ENCODE results near the gene METAP2. TPM values are rescaled to one million over a fixed set of nuclear protein-coding genes. Genes with fewer than 3 reads are reported as not detected.

METAP2 gene
- 81.8 TPM for total RNA-seq (ENCODE audit: unreplicated experiment)
- long read RNA-seq, transcript METAP2-210 (11 exons, 1,874 nt), result minor isoform, 5 of 66 reads
- long read RNA-seq, transcript METAP2-202 (11 exons, 3,601 nt), result major isoform, 36 of 66 reads
- long read RNA-seq, partial matches to known transcripts, result 23 of 66 reads
- long read RNA-seq, other reads (novel, unspliced or antisense), result 2 of 66 reads

- no peak for TF ChIP-seq CTCF (IDR thresholded peaks at IDR 0.05; ENCODE audit: partially characterized antibody, unreplicated experiment)
- H3K27me3 Mint-ChIP-seq (ENCODE audit: unreplicated experiment), result peaks cover 5% of the 10 kb centered on the region
- peak within 1 kb of the TSS; percentile 100 for H3K4me3 Mint-ChIP-seq (ENCODE audit: unreplicated experiment)
- H3K9me3 Mint-ChIP-seq (ENCODE audit: unreplicated experiment), result no peaks in the 10 kb centered on the region
- peak within 1 kb of the TSS; percentile 97 for H3K27ac Mint-ChIP-seq (ENCODE audit: unreplicated experiment)
- DNase-seq, result peak; percentile 97
- peaks cover 11% of the 10 kb centered on the region for H3K4me1 Mint-ChIP-seq (ENCODE audit: low read depth, unreplicated experiment)
- H3K36me3 Mint-ChIP-seq (ENCODE audit: unreplicated experiment), result no peaks in the 10 kb centered on the region
These were observed at the start of gene METAP2 for GRCh38 chr12:95473884-95474659. METAP2 (plus strand) TSS chr12:95474152; CDS start chr12:95474180, 28 bp downstream.

GRCh38 chr12:95424271-95424994 lies 49.5 kb upstream of the METAP2 start:
- Mint-ChIP-seq H3K4me1 (ENCODE audit: low read depth, unreplicated experiment) (no peaks in the 10 kb centered on the region), H3K9me3 (ENCODE audit: unreplicated experiment) (no peaks in the 10 kb centered on the region), H3K27me3 (ENCODE audit: unreplicated experiment) (no peaks in the 10 kb centered on the region), H3K4me3 (ENCODE audit: unreplicated experiment) (no peak overlapping the region), H3K36me3 (ENCODE audit: unreplicated experiment) (no peaks in the 10 kb centered on the region), H3K27ac (ENCODE audit: unreplicated experiment) (no peak overlapping the region)
- TF ChIP-seq CTCF (IDR thresholded peaks at IDR 0.05; ENCODE audit: partially characterized antibody, unreplicated experiment), result no peak
- DNase-seq, result no peak

GRCh38 chr12:95429172-95429510 lies 44.8 kb upstream of the METAP2 start:
- peaks cover 2% of the 10 kb centered on the region for H3K27me3 Mint-ChIP-seq (ENCODE audit: unreplicated experiment)
- peaks cover 2% of the 10 kb centered on the region for H3K9me3 Mint-ChIP-seq (ENCODE audit: unreplicated experiment)
- H3K36me3 Mint-ChIP-seq (ENCODE audit: unreplicated experiment), result no peaks in the 10 kb centered on the region

DNA sequence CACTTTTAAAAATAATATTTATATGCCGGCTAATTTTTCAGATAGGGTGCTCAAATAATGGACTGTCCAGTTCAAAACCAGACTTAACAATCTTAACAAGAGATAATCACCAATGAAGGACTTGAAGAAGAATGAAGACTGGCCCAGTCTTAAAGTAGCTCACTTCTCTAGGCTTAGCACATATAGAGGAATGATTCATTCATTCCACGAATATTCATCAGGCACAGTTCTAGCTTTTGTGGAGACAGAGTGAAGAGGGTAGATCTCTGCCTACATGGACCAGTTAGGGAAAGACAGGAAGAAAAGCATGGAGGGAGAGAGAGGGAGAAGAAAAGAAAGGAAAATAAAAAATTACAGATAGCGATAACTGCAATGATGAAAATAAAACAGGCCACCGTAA lies 42.8 kb upstream of the METAP2 start:
- H3K27ac Mint-ChIP-seq (ENCODE audit: unreplicated experiment), result no peak overlapping the region
- H3K4me3 Mint-ChIP-seq (ENCODE audit: unreplicated experiment), result no peak overlapping the region
- H3K27me3 Mint-ChIP-seq (ENCODE audit: unreplicated experiment), result peaks cover 2% of the 10 kb centered on the region
- H3K4me1 Mint-ChIP-seq (ENCODE audit: low read depth, unreplicated experiment), result no peaks in the 10 kb centered on the region
- no peak for DNase-seq
- TF ChIP-seq CTCF (IDR thresholded peaks at IDR 0.05; ENCODE audit: partially characterized antibody, unreplicated experiment), result no peak
- H3K9me3 Mint-ChIP-seq (ENCODE audit: unreplicated experiment), result peaks cover 2% of the 10 kb centered on the region
- H3K36me3 Mint-ChIP-seq (ENCODE audit: unreplicated experiment), result no peaks in the 10 kb centered on the region

More at GRCh38 chr12:95429172-95429510, 44.8 kb upstream of the METAP2 start:
- no peak for TF ChIP-seq CTCF (IDR thresholded peaks at IDR 0.05; ENCODE audit: partially characterized antibody, unreplicated experiment)
- Mint-ChIP-seq H3K27ac (ENCODE audit: unreplicated experiment) (no peak overlapping the region), H3K4me1 (ENCODE audit: low read depth, unreplicated experiment) (no peaks in the 10 kb centered on the region), H3K4me3 (ENCODE audit: unreplicated experiment) (no peak overlapping the region)
- DNase-seq, result no peak
